ENCODE measurements around the gene SLCO6A1. TPM values are rescaled to one million over a fixed set of nuclear protein-coding genes. Genes with fewer than 3 reads are reported as not detected.
"Not testable (repeated sequence)": the region's sequence is repeated elsewhere in the genome, so short reads cannot be mapped to it uniquely, and the experiment has no call there.

SLCO6A1 gene
- total RNA-seq, result not detected in 2 replicates

GRCh38 chr5:102498271-102499034 lies at the start of gene SLCO6A1:
TSS of gene SLCO6A1 (minus strand) at chr5:102499001. CDS start at chr5:102498844, 157 bp downstream.
- no peak for DNase-seq

DNA sequence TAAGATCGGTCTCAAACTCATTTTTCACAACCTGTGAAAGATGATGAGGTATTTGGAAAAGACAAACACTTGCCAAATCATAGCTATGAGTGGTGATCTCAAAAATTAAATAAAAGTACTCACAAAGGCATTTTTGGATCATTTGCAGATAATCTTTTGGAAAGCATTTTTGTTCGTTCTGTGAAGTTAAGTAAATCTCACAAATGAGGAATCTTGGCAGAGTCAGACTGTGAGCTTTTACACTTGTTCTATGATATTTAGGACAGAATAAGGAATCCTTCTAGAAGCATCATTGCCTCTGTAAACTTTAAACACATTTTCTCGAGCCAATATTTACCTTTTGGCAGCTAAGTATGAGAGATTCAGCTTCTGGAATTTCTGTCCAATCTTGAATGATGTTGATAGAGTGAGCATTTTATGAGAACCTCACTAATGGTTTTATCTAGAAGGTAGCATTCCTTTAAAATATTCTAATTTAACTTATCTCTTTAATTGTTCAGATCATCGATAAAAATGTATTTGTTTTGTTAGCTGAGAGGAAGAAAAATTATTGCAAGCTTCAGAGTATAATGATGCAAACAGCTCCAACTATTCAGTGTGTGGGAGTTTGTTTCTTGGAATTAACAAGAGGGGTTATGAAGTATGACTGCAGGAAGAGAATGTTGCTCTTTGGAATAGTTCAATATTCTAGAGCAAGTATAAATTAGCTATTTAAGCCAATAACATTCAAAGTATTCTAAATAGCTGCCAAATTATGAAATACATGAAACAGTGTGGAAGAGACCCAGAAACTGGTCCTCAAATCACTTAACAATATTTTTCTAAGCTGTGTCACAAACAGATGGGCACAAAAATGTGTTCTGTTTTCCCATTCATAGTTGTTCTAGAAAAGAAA lies 48.6 kb upstream of the SLCO6A1 start:
- DNase-seq, result no peak

GRCh38 chr5:102545175-102545574 lies 46.4 kb upstream of the SLCO6A1 start:
- DNase-seq, result peak; percentile 28

DNA sequence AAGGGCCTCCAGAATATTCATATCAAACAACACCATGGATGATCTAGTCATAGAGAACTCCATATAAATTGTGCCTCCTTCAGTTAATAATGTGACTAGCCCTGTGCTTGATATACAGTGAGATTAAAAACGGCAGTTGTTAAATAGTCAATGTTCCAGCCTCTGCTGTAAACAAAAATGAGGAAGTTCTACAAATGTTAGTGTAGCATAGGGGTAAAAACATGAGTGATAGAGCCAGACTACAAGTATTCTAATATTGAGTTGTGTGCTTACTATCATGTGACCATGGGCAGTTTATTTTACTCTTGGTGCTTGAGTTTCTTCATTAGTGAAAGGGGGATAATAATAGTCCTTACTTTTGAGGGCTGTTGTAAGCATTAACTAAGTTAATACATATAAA lies 43.3 kb upstream of the SLCO6A1 start:
- no peak for DNase-seq

GRCh38 chr5:102539996-102540728 lies 41.4 kb upstream of the SLCO6A1 start:
- DNase-seq, result no peak

- peak; percentile 41 for DNase-seq
Observed at GRCh38 chr5:102539562-102539961, 40.8 kb upstream of the SLCO6A1 start.

- DNase-seq, result no peak
Observed at GRCh38 chr5:102537011-102537410, 38.2 kb upstream of the SLCO6A1 start.

- DNase-seq, result peak; percentile 22
Observed at GRCh38 chr5:102536323-102536928, 37.6 kb upstream of the SLCO6A1 start.

DNA sequence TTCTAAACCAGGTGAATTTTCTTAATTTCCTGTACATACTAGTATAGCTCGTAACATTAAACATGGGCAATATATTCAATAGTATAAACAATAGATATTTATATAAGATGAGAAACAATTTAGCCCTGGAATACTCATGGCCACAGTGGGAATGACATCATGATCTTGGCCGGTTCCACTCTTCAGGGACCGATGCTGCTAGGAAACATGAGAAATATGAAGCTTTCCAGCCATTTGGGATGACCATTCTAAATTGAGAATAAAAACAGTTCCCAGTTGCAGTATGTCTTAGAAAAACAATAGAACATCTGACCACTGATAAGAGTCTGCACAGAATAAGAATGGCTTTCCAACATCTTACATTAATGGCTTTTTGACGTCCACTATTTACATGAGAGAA lies 33.3 kb upstream of the SLCO6A1 start:
- no peak for DNase-seq

DNA sequence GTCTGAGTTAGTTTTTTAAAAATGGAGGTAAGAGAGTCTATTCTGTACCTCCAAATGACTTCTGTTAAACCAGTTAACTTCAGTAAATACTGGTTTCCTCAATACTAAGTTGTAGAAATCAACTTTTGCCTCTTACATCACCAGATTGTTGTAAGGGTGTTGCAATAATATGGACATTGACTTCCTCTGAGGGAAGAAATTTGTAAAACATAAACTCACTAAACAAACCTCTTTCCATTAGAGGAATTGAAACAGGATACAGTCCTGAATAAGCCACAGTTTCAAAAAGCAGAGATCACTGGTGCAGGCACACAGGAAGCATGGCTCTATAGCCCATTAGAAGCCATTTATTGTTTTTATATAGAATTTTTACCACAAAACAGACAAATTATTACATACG lies 32.7 kb upstream of the SLCO6A1 start:
- no peak for DNase-seq

- DNase-seq, result no peak
Observed at GRCh38 chr5:102529447-102529846, 30.6 kb upstream of the SLCO6A1 start.

- DNase-seq, result no peak
Observed at GRCh38 chr5:102529031-102529430, 30.2 kb upstream of the SLCO6A1 start.

GRCh38 chr5:102528600-102528999 lies 29.8 kb upstream of the SLCO6A1 start:
- no peak for DNase-seq

GRCh38 chr5:102527547-102527946 lies 28.7 kb upstream of the SLCO6A1 start:
- no peak for DNase-seq

- no peak for DNase-seq
Observed at GRCh38 chr5:102523541-102524175, 24.9 kb upstream of the SLCO6A1 start.

GRCh38 chr5:102511666-102512065 lies 12.9 kb upstream of the SLCO6A1 start:
- DNase-seq, result peak; percentile 12

DNA sequence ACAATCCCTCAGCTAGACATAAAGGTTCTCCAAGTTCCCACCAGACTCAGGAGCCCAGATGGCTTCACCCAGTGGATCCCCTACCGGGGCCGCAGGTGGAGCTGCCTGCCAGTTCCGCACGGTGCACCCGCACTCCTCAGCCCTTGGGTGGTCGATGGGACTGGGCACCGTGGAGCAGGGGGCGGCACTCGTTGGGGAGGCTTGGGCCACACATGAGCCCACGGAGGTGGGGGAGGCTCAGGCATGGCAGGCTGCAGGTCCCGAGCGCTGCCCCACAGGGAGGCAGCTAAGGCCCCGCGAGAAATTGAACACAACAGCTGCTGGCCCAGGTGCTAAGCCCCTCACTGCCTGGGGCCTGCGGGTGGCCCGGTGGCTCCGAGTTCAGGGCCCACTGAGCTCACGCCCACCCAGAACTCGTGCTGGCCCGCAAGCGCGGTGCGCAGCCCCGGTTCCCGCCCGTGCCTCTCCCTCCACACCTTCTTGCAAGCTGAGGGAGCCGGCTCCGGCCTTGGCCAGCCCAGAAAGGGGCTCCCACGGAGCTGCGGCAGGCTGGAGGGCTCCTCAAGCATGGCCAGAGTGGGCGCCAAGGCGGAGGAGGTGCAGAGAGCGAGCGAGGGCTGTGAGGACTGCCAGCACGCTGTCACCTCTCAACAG lies 7.4 kb downstream of the SLCO6A1 start:
- DNase-seq, result not testable (repeated sequence)

DNA sequence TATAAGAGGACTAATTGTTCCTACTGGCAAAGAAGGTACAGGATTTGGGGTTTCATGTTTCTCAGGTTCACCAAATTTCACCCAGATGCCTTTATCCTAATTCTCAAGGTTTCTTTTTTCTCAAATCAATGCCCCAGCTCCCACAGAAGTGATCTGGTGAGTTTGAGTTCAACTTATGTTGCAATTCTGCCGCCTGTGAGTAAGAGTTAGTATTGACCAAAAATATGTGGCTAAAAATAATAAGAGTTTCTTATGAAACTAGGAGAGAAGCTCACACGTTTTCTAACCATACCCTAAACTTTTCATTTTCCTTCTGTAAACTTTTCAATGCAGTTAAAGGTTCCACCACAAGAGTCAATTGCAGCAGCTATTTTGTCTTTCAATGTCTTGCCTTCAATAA lies 15.1 kb downstream of the SLCO6A1 start:
- no peak for DNase-seq

DNA sequence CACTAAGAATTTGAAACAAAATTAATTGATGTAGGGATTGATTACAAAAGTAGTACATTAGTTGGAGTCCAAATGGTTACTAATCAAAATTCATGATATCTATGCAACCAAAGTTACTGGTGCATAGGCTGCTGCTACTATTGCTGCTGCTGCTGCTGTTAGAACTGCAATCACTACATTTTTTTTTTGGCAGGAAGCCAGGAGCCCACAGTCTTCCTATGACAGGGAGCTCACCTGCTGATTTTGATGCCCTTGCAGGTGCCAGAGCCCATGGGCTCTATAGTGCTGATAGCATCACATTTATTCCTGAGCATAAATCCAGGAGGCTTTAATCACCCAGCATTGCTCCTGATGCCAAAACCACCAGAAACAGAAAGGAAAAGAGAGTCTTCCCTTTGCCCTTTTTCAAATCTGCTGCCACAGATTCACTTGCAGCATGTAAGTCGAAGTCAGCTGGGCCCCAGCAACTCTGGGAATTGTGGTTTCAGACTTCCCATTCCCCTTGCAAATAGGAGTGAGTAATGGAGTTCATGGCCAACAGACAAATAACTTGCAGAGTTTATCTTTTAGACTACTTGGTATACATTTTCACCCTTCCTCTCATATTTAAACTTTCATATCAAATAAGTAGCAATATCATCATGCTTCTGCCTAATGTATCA lies 17.6 kb downstream of the SLCO6A1 start:
- no peak for DNase-seq

GRCh38 chr5:102453716-102454115 lies 45.1 kb downstream of the SLCO6A1 start:
- DNase-seq, result no peak

GRCh38 chr5:102451082-102451481 lies 47.7 kb downstream of the SLCO6A1 start:
- DNase-seq, result no peak

Measured in dermis blood vessel endothelial cell (primary cell).